Panc1 (cell line): ENCODE results near the gene NPM1. TPM values are rescaled to one million over a fixed set of nuclear protein-coding genes. Genes with fewer than 3 reads are reported as not detected.

Source experiments
- ATAC-seq: fragments of 200-7000 bp; cut with Tn5 transposase; 2 replicates; pipeline ENCODE4 v1.9.1; 2020; ENCODE audit warnings: mild to moderate bottlenecking, moderate library complexity
- BruUV-seq: library from RNA; stranded (reverse); fragments of 400-500 nt; replicated peaks from 2 replicates; lab custom pipeline; 2021; lab: Mats Ljungman, UMichigan
- CTCF ChIA-PET: fragments of 300-600 bp; sonication (Branson Sonifier 250); formaldehyde crosslinking; loops from one replicate; lab custom pipeline; 2022; ENCODE audit warnings: antibody characterized with exemption; lab: Charles Lee
- POLR2A ChIA-PET: fragments of 300-600 bp; sonication (Branson Sonifier 250); formaldehyde crosslinking; loops from one replicate; lab custom pipeline; 2022; ENCODE audit warnings: antibody characterized with exemption; lab: Charles Lee
- DNase-seq: peaks from one replicate; pipeline ENCODE4 v3.0.0-alpha.2; 2010; ENCODE audit warnings: low read depth, low spot score
- H3K27ac ChIP-seq: 2 replicates; pipeline ENCODE4 v1.5.1; 2011; ENCODE audit warnings: mild to moderate bottlenecking, low read length, inconsistent platforms
- H3K27me3 ChIP-seq: fragments of 200-500 bp; sonication (Bioruptor generic); 2 replicates; pipeline ENCODE4 v1.6.0; 2014; ENCODE audit warnings: low read length, inconsistent platforms; ENCODE audit not compliant: control insufficient read depth, insufficient read depth
- H3K36me3 ChIP-seq: fragments of 200-500 bp; sonication (Bioruptor generic); 2 replicates; pipeline ENCODE4 v1.5.1; 2014; ENCODE audit warnings: inconsistent platforms, mild to moderate bottlenecking, low read length, moderate library complexity; ENCODE audit not compliant: control insufficient read depth, insufficient read depth
- H3K4me1 ChIP-seq: 2 replicates; pipeline ENCODE4 v1.5.1; 2011; ENCODE audit warnings: inconsistent platforms, mild to moderate bottlenecking, low read length, moderate library complexity; ENCODE audit not compliant: control insufficient read depth, insufficient read depth
- H3K4me3 ChIP-seq, 2 experiments: 2 replicates each; pipeline ENCODE4 v1.5.1; 2011 to 2012; ENCODE audit warnings: low read depth in 2 of 2, low read length in 2 of 2, mild to moderate bottlenecking in 2 of 2, inconsistent platforms in 1 of 2, moderate library complexity in 1 of 2
- H3K9me3 ChIP-seq: fragments of 200-500 bp; sonication (Bioruptor generic); 2 replicates; pipeline ENCODE4 v1.5.1; 2014; ENCODE audit warnings: low read depth, mild to moderate bottlenecking, inconsistent platforms, low read length, moderate library complexity; ENCODE audit not compliant: control insufficient read depth, insufficient read depth
- CTCF ChIP-seq: fragments of 450-650 bp; IDR thresholded peaks from 2 replicates; pipeline ENCODE4 v1.5.1; 2017; ENCODE audit warnings: mild to moderate bottlenecking
- POLR2AphosphoS5 ChIP-seq: IDR thresholded peaks from 2 replicates; pipeline ENCODE4 v1.6.1; 2012; ENCODE audit warnings: mild to moderate bottlenecking, low read depth, low read length, moderate library complexity
- REST ChIP-seq, 2 experiments: IDR thresholded peaks; 2 replicates each; pipeline ENCODE4 v1.6.1; 2011 to 2012; ENCODE audit warnings: low read depth in 2 of 2, control low read depth in 1 of 2, low read length in 1 of 2, mild to moderate bottlenecking in 1 of 2, moderate library complexity in 1 of 2; ENCODE audit not compliant: insufficient read depth in 1 of 2
- SIN3A ChIP-seq: IDR thresholded peaks from 2 replicates; pipeline ENCODE4 v1.6.1; 2012; ENCODE audit warnings: low read depth, mild to moderate bottlenecking, low read length, moderate library complexity, borderline replicate concordance; ENCODE audit not compliant: insufficient read depth
- TCF7L2 ChIP-seq: IDR thresholded peaks from 2 replicates; pipeline ENCODE4 v1.6.1; 2011; ENCODE audit warnings: mild to moderate bottlenecking, low read depth, low read length, inconsistent platforms
- in situ Hi-C: cut with HindIII; loops from 2 replicates; pipeline ENCODE4 v1.10.0; 2016; ENCODE audit warnings: low sequenced_read_pairs, low pct_unique_long_range_greater_than_20kb
- intact Hi-C: fragments of 100-400 bp; cut with micrococcal nuclease; formaldehyde crosslinking; loops from one replicate; pipeline ENCODE4 v1.10.0; 2022; ENCODE audit not compliant: unreplicated experiment
- total RNA-seq: library from RNA; stranded (reverse); gene quantifications from one replicate; pipeline ENCODE4 v1.2.1, GENCODE V29; 2021; ENCODE audit not compliant: unreplicated experiment

Gene NPM1
- total RNA-seq, 1 experiment from 2014 or later = 1,864 TPM

- DNase-seq (no peak), ATAC-seq (peak; percentile 0; the same call in 1 of the 2 replicates)
- Histone ChIP-seq H3K9me3 (no peaks in the 10 kb centered on the region), H3K27me3 (no peaks in the 10 kb centered on the region), H3K27ac (peak overlapping the region; percentile 88), H3K4me3 (peak overlapping the region; percentile 93 to 96), H3K36me3 (peaks cover 46% of the 10 kb centered on the region), H3K4me1 (peaks cover 23% of the 10 kb centered on the region)
- TSS peak; percentile 62 for BruUV-seq
- TF ChIP-seq SIN3A = no peak
- TF ChIP-seq REST (IDR thresholded peaks at IDR 0.05; ENCODE audit: insufficient read depth in 1 of 2, low read depth in 2 of 2, low read length in 1 of 2) = no peak
- TF ChIP-seq TCF7L2 = no peak
- no peak for TF ChIP-seq CTCF
- TF ChIP-seq POLR2AphosphoS5 = no peak
- intact Hi-C loops = no loop called here
- POLR2A ChIA-PET = interaction anchor here (0.5 kb wide), 1 partner anchor 203 kb away, joined by 3 read pairs; no protein-coding TSS in a partner anchor
- in situ Hi-C loops = no loop called here
- CTCF ChIA-PET = no interaction called here
Observed at GRCh38 chr5:171388816-171389168, 1.1 kb downstream of the NPM1 start.

GRCh38 chr5:171390883-171391677, 3.4 kb downstream of the NPM1 start:
- Histone ChIP-seq H3K27ac (0 out of 2 replicates have a peak overlapping the region, but pooled peaks have one; percentile 3), H3K36me3 (peaks cover 46% of the 10 kb centered on the region), H3K27me3 (no peaks in the 10 kb centered on the region), H3K9me3 (no peaks in the 10 kb centered on the region), H3K4me1 (peaks cover 26% of the 10 kb centered on the region), H3K4me3 (peak overlapping the region; percentile 93 to 96)
- intact Hi-C loops (no loop called here), in situ Hi-C loops (no loop called here)
- ATAC-seq (no peak), DNase-seq (no peak)
- BruUV-seq = no TSS peak
- ChIA-PET POLR2A (no interaction called here), CTCF (no interaction called here)
- TF ChIP-seq CTCF (no peak), TCF7L2 (no peak), SIN3A (no peak), REST (IDR thresholded peaks at IDR 0.05; ENCODE audit: insufficient read depth in 1 of 2, low read depth in 2 of 2, low read length in 1 of 2) (no peak), POLR2AphosphoS5 (no peak)
